ENCODE results near the gene DUSP8.

DNA sequence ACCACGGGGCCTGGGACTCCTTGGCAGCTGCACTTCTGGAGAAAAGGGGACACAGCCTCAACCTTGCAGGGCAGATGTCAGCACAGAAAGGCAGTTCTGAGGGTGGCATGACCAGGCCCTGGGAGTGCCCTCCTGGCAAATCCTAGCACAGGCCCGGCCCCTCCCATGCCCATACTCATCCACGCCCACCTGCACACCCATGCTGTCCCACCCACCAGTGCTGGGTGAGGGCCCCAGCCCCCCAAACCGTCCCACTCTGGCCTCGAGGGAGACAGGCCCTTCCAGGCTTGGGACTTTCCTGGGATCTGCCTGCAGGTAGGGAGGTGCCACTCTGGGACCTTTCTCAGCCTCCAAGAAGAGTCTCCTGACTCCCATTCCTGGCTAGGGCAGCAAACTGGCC lies 10.1 kb downstream of the DUSP8 start:
- TF ChIP-seq, protein P1, sequence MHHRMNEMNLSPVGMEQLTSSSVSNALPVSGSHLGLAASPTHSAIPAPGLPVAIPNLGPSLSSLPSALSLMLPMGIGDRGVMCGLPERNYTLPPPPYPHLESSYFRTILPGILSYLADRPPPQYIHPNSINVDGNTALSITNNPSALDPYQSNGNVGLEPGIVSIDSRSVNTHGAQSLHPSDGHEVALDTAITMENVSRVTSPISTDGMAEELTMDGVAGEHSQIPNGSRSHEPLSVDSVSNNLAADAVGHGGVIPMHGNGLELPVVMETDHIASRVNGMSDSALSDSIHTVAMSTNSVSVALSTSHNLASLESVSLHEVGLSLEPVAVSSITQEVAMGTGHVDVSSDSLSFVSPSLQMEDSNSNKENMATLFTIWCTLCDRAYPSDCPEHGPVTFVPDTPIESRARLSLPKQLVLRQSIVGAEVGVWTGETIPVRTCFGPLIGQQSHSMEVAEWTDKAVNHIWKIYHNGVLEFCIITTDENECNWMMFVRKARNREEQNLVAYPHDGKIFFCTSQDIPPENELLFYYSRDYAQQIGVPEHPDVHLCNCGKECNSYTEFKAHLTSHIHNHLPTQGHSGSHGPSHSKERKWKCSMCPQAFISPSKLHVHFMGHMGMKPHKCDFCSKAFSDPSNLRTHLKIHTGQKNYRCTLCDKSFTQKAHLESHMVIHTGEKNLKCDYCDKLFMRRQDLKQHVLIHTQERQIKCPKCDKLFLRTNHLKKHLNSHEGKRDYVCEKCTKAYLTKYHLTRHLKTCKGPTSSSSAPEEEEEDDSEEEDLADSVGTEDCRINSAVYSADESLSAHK (tag by site-specific recombination; IDR thresholded peaks at IDR 0.05): no peak
- TF ChIP-seq, protein P2, sequence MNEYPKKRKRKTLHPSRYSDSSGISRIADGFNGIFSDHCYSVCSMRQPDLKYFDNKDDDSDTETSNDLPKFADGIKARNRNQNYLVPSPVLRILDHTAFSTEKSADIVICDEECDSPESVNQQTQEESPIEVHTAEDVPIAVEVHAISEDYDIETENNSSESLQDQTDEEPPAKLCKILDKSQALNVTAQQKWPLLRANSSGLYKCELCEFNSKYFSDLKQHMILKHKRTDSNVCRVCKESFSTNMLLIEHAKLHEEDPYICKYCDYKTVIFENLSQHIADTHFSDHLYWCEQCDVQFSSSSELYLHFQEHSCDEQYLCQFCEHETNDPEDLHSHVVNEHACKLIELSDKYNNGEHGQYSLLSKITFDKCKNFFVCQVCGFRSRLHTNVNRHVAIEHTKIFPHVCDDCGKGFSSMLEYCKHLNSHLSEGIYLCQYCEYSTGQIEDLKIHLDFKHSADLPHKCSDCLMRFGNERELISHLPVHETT (tag by site-specific recombination; IDR thresholded peaks at IDR 0.05): no peak
- TF ChIP-seq, protein P3, sequence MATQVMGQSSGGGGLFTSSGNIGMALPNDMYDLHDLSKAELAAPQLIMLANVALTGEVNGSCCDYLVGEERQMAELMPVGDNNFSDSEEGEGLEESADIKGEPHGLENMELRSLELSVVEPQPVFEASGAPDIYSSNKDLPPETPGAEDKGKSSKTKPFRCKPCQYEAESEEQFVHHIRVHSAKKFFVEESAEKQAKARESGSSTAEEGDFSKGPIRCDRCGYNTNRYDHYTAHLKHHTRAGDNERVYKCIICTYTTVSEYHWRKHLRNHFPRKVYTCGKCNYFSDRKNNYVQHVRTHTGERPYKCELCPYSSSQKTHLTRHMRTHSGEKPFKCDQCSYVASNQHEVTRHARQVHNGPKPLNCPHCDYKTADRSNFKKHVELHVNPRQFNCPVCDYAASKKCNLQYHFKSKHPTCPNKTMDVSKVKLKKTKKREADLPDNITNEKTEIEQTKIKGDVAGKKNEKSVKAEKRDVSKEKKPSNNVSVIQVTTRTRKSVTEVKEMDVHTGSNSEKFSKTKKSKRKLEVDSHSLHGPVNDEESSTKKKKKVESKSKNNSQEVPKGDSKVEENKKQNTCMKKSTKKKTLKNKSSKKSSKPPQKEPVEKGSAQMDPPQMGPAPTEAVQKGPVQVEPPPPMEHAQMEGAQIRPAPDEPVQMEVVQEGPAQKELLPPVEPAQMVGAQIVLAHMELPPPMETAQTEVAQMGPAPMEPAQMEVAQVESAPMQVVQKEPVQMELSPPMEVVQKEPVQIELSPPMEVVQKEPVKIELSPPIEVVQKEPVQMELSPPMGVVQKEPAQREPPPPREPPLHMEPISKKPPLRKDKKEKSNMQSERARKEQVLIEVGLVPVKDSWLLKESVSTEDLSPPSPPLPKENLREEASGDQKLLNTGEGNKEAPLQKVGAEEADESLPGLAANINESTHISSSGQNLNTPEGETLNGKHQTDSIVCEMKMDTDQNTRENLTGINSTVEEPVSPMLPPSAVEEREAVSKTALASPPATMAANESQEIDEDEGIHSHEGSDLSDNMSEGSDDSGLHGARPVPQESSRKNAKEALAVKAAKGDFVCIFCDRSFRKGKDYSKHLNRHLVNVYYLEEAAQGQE (tag by site-specific recombination; IDR thresholded peaks at IDR 0.05): no peak
- TF ChIP-seq, protein P4, sequence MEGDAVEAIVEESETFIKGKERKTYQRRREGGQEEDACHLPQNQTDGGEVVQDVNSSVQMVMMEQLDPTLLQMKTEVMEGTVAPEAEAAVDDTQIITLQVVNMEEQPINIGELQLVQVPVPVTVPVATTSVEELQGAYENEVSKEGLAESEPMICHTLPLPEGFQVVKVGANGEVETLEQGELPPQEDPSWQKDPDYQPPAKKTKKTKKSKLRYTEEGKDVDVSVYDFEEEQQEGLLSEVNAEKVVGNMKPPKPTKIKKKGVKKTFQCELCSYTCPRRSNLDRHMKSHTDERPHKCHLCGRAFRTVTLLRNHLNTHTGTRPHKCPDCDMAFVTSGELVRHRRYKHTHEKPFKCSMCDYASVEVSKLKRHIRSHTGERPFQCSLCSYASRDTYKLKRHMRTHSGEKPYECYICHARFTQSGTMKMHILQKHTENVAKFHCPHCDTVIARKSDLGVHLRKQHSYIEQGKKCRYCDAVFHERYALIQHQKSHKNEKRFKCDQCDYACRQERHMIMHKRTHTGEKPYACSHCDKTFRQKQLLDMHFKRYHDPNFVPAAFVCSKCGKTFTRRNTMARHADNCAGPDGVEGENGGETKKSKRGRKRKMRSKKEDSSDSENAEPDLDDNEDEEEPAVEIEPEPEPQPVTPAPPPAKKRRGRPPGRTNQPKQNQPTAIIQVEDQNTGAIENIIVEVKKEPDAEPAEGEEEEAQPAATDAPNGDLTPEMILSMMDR (tag by site-specific recombination; IDR thresholded peaks at IDR 0.05): no peak
- TF ChIP-seq, protein P5, sequence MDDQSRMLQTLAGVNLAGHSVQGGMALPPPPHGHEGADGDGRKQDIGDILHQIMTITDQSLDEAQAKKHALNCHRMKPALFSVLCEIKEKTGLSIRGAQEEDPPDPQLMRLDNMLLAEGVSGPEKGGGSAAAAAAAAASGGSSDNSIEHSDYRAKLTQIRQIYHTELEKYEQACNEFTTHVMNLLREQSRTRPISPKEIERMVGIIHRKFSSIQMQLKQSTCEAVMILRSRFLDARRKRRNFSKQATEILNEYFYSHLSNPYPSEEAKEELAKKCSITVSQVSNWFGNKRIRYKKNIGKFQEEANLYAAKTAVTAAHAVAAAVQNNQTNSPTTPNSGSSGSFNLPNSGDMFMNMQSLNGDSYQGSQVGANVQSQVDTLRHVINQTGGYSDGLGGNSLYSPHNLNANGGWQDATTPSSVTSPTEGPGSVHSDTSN (CRISPR knock-in tag; IDR thresholded peaks at IDR 0.05): no peak
- TF ChIP-seq IKZF3 (tag by site-specific recombination; IDR thresholded peaks at IDR 0.05): no peak
- no peak for TF ChIP-seq ZNF239 (tag by site-specific recombination; IDR thresholded peaks at IDR 0.05)
- TF ChIP-seq ZFP3 (tag by site-specific recombination; IDR thresholded peaks at IDR 0.05; ENCODE audit: low read depth): no peak
- no peak for TF ChIP-seq ZNF112 (tag by site-specific recombination; IDR thresholded peaks at IDR 0.05)
- no peak for TF ChIP-seq ZNF837 (tag by site-specific recombination; IDR thresholded peaks at IDR 0.05)
- TF ChIP-seq, protein P6, sequence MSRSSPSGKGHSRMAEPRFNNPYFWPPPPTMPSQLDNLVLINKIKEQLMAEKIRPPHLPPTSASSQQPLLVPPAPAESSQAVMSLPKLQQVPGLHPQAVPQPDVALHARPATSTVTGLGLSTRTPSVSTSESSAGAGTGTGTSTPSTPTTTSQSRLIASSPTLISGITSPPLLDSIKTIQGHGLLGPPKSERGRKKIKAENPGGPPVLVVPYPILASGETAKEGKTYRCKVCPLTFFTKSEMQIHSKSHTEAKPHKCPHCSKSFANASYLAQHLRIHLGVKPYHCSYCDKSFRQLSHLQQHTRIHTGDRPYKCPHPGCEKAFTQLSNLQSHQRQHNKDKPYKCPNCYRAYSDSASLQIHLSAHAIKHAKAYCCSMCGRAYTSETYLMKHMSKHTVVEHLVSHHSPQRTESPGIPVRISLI (tag by site-specific recombination; IDR thresholded peaks at IDR 0.05): no peak
